GM18861 (cell line): ENCODE results near the gene HES3.

Experiments
- ATAC-seq: cut with Tn5 transposase; IDR thresholded peaks from one replicate; pipeline ENCODE4 v1.9.1; 2021; ENCODE audit not compliant: unreplicated experiment

Gene HES3

GRCh38 chr1:6243993-6244392 lies at the start of gene HES3:
HES3 (plus strand) TSS chr1:6244179; CDS start chr1:6244366, 187 bp downstream.
- ATAC-seq = no peak

- no peak for ATAC-seq
Observed at GRCh38 chr1:6197746-6198427, 46.1 kb upstream of the HES3 start.

- peak; percentile 14 for ATAC-seq
Observed at GRCh38 chr1:6198646-6199297, 45.2 kb upstream of the HES3 start.

GRCh38 chr1:6199298-6200187 lies 44.4 kb upstream of the HES3 start, which contains the start of gene RPL22:
RPL22 (minus strand) TSS chr1:6199595; CDS start chr1:6199573, 22 bp downstream.
- ATAC-seq = peak; percentile 89

GRCh38 chr1:6200188-6200809 lies 43.7 kb upstream of the HES3 start:
- no peak for ATAC-seq

- no peak for ATAC-seq
Observed at GRCh38 chr1:6202256-6202655, 41.7 kb upstream of the HES3 start.

GRCh38 chr1:6205849-6206519 lies 38.0 kb upstream of the HES3 start, which contains the start of gene RNF207:
RNF207 (plus strand) TSS chr1:6206119; CDS start chr1:6206536, 417 bp downstream.
- no peak for ATAC-seq

- ATAC-seq = no peak
Observed at GRCh38 chr1:6206520-6206855, 37.5 kb upstream of the HES3 start.

GRCh38 chr1:6207075-6207885 lies 36.7 kb upstream of the HES3 start:
- ATAC-seq = no peak

GRCh38 chr1:6207921-6208320 lies 36.1 kb upstream of the HES3 start:
- no peak for ATAC-seq

GRCh38 chr1:6208723-6209660 lies 35.0 kb upstream of the HES3 start:
- ATAC-seq = no peak

GRCh38 chr1:6209661-6210580 lies 34.1 kb upstream of the HES3 start:
- no peak for ATAC-seq

GRCh38 chr1:6210591-6211355 lies 33.2 kb upstream of the HES3 start:
- ATAC-seq = no peak

- no peak for ATAC-seq
Observed at GRCh38 chr1:6211731-6212130, 32.2 kb upstream of the HES3 start.

GRCh38 chr1:6212193-6212959 lies 31.6 kb upstream of the HES3 start:
- no peak for ATAC-seq
